ACHN (cell line): ENCODE measurements around the gene HSD17B7.
A peak's percentile ranks its signal among the peaks of the same experiment; 100 is the strongest.
"Not testable (repeated sequence)": the region's sequence is repeated elsewhere in the genome, so short reads cannot be mapped to it uniquely, and the experiment has no call there.

Source experiments
- DNase-seq: peaks from one replicate; pipeline ENCODE4 v3.0.0-alpha.2; 2015
- in situ Hi-C: cut with HindIII; loops from 2 replicates; pipeline ENCODE4 v1.10.0; 2017; ENCODE audit warnings: low sequenced_read_pairs, low pct_ligation_motif_present, low pct_unique_long_range_greater_than_20kb

Gene HSD17B7, protein sequence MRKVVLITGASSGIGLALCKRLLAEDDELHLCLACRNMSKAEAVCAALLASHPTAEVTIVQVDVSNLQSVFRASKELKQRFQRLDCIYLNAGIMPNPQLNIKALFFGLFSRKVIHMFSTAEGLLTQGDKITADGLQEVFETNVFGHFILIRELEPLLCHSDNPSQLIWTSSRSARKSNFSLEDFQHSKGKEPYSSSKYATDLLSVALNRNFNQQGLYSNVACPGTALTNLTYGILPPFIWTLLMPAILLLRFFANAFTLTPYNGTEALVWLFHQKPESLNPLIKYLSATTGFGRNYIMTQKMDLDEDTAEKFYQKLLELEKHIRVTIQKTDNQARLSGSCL

DNA sequence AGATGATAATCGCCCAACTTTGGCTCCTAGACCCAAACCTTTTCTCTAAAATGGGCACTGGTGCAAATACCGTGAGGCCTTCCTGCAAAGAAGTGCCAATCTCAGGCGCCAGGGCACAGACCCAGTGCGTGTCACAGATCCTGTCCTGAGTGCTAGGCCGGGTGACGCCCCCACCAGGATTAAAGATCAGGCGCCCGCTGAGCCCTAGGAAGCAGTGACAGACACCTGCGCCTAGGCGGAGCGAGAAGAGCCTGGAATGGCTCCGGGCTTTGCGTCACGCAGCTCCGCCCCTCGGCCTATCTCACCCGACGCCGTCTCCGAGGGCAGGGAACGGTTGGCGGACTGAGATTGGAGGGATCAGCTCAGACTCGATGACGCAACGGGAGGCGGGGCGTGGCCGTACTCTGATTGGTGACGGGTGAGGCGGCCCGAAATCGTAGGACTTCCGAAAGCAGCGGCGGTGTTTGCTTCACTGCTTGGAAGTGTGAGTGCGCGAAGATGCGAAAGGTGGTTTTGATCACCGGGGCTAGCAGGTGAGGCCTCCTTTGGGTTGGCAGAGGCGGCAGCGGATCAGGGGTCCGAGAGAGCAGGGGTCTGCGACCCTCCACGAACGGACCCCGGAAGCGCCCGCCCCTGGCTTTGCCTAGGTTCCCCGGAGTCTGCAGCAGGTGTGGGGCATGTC is at the start of gene HSD17B7:
Gene HSD17B7 (plus strand): TSS at position 400 of the 682 bp plus-strand sequence. CDS start 99 bp downstream, at position 499.
- in situ Hi-C loops, result not testable (repeated sequence)
- DNase-seq, result peak; percentile 69

DNA sequence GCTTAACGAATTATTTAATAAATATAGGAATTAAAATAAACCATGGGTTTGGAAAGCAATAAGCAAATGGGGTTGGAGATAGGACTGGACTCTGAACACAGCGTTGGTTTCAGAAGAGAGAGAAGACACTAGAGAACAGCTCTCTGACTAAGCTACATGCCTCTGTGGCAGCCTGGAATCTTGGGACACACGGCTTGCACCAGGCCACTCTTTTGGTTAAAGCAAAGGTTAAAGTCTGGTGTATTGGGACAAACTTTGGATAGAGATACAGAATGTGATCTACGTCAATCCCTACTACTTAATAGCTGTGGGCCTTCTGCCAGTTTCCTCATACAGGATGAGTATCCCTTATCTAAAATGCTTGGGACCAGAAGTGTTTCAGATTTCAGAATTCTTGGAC is 49.7 kb upstream of the HSD17B7 start:
- no peak for DNase-seq
- in situ Hi-C loops, result no loop called here

DNA sequence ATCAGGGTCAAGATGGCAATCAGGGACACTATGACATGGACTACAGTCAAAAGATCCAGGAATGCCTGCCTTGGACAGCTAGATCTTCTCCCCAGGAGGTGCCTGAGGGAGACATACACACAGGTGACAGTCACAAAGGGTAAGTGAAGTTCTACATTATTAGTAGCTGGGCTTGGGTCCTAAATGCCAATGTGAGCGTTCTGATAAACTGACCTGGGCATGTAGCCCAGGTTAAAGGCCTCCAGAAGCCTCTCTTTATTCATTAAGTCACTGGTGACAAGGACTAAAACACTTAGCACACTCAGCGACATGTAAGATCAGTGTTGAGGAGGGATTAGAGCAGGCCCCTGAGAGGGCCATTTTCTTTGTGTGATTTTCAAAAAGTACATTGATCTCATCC is 48.9 kb upstream of the HSD17B7 start:
- no peak for DNase-seq
- in situ Hi-C loops, result no loop called here

DNA sequence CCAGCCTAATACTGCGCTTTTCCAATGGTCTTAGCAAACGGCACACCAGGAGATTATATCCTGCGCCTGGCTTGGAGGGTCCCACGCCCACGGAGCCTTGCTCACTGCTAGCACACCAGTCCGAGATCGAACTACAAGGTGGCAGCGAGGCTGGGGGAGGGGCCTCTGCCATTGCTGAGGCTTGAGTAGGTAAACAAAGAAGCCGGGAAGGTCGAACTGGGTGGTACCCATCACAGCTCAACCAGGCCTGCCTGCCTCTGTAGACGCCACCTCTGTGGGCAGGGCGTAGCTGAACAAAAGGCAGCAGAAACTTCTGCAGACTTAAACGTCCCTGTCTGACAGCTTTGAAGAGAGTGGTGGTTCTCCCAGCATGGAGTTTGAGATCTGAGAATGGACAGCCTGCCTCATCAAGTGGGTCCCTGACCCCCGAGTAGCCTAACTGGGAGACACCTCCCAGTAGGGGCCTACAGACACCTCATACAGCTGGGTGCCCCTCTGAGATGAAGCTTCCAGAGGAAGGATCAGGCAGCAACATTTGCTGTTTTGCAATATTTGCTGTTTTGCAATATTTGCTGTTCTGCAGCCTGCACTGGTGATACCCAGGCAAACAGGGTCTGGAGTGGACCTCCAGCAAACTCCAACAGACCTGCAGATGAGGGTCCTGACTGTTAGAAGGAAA is 44.1 kb upstream of the HSD17B7 start:
- DNase-seq, in situ Hi-C loops: not testable (repeated sequence)

DNA sequence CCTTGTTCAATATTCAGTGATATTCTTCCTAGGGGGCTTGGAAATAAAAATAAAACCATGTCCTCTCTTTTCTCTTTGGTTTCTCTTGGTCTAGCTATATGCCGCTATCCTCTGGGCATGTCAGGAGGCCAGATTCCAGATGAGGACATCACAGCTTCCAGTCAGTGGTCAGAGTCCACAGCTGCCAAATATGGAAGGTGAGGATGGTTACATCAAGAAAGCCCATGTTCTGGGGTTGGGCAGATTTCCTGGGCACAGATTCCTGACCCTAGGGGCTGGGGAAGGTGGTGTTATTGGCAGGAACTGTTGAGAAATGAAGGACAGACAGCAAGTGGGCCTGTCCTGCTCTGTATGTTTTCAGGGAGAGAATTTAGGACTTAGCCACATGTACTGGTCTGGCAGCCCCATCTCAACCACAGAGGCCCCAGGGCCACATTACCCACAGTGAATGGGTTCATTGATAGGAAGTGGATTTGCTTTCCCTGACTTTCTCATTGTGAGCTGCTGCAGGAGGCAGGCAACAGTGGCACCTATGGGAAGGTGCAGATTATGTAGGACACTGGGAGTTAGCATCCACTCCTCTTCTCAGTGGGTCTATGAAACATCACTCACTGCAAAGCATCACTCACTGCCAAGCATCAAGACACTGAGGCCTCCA is 37.4 kb upstream of the HSD17B7 start:
- in situ Hi-C loops, result no loop called here
- DNase-seq, result no peak

DNA sequence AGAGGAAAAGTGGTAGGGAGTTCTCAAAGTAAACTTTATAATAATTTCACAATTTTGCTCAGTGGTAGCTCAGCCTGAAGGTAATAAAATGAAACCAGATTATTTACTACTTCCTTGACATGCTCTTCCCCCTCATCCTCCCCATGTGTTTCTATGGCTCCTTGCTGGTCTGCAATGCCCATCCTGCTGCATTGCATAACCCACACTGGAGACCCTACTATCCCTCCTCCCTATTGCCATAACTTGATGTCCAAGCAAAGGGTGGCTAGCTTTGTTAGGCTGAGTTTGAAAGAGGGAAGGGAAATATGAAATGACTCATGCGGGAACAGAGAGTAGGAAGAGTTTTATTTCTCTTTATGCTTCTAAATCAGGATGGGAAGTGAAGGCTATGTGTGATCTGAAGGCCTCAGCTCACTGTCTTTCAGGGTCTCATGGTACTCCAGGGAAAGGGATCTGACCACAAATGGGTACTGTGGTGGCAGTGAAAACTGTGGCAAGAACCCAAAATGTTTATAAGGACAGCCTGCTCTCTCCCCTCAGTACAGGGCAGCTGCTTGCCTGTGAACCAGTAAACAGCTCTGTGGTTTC is 36.4 kb upstream of the HSD17B7 start:
- in situ Hi-C loops, result no loop called here

DNA sequence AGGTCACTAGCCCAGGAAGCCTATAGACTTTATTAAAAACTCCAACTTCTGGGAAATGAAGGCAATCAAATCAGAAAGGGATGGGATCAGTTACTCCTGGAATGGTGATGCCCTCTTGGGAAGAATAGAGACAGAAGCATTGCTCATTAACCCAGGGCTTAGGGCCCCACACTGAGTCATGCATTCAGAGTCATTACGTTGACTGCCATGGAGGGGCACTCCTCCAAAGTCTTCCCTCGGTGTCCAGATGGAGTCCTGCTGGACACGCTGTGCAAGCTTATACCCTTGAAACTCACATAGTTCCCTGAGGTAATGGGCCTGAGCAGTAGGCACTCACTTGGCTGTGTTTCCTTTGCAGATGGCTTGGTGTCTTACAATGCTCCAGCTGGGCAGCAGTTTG is 35.2 kb upstream of the HSD17B7 start:
- in situ Hi-C loops, result no loop called here

More for the DNA sequence above, 36.4 kb upstream of the HSD17B7 start:
- no peak for DNase-seq

DNA sequence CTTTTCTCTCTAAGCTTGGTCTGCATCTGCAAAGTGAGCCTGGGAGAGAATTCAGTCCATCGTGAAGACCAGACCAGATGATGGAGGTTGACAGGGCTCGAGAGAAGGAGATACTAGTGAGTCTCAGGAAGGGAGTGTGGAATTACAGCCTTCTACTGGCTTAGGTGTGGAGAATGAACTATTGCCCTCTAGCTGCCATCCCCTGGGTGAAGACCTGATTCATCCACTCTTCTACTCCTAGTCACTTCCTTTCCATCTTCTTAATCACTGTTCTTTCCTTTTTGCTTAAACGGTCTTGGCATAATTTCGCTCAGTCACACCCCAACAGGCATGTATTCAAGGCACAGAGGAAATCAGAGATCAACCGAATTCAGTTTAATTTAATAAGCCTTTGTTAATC is 34.0 kb upstream of the HSD17B7 start:
- in situ Hi-C loops, result no loop called here
- no peak for DNase-seq

More for the DNA sequence above, 35.2 kb upstream of the HSD17B7 start:
- no peak for DNase-seq

DNA sequence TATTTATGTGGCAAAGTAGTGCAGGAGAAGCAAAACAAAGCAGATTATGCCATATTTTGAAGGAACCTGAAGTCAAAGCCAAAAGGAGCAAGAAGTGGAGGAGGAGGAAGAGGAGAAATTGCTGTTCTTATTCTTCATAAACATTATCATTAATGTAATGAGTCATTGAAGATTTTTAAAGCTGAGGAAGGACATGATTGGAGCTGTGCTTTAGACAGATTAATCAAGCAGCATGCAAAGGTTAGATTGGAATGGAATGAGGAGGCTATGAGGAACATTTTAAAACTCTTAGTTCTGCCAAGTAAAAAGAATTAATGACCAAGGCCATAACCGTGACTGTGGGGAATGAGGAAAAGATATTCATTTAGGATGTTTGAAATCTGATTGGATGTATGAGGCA is 33.0 kb upstream of the HSD17B7 start:
- in situ Hi-C loops, result no loop called here
- DNase-seq, result no peak

DNA sequence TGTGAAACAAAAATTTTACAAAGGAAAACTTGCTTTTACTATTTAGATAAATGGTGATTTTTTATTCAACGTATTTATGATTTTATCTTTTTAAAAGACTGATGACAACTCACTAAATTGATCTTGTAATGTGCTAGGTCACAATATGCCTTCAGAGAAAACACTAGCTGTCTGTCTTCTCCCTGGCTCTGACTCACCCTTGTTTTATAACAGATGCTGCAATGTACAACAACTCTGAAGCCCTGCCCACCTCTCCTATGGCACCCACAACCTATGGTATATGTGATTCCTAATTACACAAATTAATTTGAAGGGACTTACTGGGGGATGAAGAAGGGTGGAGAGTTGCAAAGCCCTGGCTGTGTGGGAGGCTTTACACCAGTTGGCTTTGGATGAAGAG is 24.7 kb upstream of the HSD17B7 start:
- in situ Hi-C loops, result no loop called here
- no peak for DNase-seq

DNA sequence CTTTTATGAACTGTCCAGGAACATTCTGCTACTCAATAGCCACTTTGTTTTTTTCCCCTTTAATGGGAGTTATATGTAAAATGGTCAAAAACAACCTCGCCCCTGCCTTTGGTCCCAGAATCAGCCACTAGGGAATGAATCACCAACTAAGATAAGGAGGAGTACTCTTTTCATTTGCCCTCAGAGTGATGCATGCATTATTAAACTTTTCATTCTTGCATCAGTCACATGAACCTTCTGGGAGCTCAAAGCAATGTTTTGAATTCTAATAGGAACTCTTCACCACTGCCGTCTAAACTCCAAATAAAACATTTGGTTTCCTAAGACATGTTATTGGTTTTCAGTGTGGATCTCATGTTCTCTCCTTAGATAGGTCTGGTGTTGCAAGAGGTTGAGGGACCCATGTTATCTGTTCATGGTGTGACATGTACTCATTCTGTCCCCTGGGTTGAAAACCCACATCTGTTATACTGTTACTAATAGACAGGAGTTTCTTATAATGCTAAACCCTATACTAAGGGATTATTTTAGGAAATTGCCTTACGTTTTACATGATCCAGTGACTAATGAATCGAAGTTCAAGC is 17.8 kb upstream of the HSD17B7 start:
- in situ Hi-C loops, result no loop called here
- DNase-seq, result no peak

DNA sequence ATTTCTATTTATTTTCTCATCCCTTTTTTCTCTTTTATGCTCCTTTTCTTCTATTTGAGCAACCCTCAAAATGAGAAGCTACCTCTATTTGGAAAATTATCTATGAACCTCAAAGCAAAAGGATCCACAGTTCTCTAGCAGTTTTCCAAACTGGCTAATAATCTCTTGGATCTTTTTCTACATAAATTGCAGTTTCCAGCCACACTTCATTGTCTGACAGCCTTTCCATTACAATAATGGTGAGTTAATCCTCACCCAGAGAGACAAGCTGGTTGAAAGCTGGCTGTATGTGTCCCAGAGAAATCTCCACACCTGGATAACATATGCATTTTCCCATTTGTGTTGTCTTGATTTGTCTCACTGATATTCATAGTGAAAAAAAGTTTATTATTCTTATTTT is 16.5 kb upstream of the HSD17B7 start:
- no peak for DNase-seq
- in situ Hi-C loops, result no loop called here

DNA sequence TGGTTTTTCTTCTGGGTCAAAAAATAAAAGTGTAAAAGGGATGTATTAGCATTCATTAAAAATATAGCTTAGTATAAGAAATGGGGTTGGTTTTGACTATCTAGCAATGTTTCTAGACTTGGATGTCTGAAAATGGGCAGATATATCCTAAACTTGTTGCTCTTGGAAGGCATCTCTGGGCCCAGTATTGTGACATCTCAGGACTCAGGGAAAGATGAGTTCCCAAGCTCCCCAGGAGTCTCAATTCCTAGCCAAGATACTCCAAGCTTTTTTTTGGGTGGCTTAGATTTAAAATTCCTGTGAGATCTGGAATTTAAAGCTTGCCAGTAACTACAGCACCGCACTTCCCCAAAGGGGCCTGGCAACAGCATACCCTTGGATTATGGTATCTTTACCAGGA is 11.5 kb upstream of the HSD17B7 start:
- DNase-seq, result no peak
- in situ Hi-C loops, result no loop called here

DNA sequence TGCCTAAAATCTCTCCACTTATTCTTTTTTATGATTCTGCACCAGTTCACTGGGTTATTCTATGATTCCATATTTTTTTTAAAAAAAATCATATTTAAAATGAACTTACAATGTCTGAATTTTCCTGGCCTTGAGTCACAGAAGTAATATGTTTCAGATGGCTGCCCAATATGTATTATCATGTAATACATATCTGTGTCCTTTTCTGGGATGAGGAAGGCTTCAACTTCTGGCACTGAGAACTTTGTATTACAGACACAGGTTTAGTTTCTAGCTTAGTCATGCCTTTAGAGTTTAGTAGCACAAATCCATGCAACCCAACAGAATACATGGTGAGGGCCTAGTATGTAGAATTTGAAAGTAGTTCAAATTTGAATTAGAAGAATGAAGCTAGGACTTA is 7.8 kb upstream of the HSD17B7 start:
- in situ Hi-C loops, result no loop called here
- DNase-seq, result no peak

DNA sequence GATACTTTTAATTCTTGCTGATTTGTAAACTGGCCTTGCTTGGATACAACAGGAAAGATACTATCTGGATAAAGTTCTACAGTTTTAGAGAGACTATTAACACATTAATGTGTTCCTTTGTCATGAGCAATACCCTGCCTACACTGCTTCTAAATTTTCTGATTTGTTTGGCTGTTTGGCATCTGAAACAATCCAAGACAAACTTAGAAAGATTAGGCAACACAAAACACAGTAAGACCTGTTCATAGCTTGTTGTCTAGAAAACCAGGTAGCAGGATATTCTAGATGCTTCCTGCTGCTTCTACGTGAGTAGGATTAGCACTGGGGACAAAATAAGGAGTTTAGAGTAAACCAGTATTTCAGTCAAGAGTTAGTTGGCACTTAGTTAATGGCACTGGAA is 5.6 kb upstream of the HSD17B7 start:
- in situ Hi-C loops, DNase-seq: not testable (repeated sequence)

DNA sequence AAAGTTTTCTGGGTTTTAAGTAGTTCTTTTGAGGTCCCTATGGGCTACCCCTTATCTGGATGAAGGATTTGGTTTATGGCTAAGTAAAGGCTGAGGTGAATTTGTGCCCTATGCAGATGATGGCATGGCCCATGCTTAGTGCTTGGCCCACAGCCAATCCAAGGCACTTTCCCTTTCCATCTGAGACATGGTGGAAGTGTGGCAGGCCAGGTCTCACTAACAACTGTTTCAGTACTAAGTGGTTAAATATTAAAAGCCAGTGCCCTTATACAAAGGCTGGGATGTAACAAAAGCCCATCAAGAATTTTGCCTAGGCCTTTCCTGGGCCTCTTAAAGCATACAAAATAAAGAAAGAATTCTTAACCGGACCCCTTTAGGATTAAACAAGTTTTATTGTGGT is 1.7 kb upstream of the HSD17B7 start:
- in situ Hi-C loops, result not testable (repeated sequence)
- peak; percentile 5 for DNase-seq

DNA sequence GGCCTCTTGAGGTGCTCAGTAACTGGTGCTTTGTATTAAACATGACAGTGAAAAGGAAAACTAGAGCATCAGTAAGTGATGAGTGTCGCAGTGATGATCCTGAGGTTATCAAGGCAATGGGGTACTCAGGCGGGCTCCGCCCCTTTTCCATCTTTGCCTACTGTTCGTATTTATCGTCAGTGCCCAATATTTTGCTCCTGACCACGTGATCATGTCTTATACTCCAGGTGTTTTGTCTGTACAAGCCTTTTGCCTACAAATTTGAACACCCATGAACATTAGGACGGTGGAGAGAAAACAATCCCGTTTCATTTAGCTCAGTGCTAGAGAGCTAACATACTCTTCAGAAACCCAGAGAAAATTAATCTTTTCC is 469 bp downstream of the HSD17B7 start:
- in situ Hi-C loops, result not testable (repeated sequence)

DNA sequence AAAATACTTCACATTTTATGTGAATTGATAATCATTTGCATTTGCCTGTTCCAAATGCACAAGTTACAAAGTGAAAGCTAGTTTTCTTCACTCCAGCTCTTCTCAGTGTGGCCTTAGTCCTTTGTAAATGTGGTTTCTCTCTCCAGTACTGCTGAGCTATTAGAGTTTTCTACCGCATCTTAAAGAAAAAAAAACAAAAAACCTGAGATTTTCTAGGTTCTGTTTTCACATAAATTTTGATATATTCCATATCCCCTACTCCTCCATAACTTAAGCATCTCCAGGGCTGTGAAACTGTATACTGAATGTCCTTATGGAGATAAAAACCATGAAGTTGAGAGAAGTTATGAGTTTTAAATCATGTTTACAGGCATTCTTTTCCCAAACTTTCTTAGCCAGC is 3.8 kb downstream of the HSD17B7 start:
- DNase-seq, in situ Hi-C loops: not testable (repeated sequence)

More for the DNA sequence above, 469 bp downstream of the HSD17B7 start:
- peak; percentile 22 for DNase-seq
